BJ (cell line): ENCODE data around the gene NUDT3. TPM values are rescaled to one million over a fixed set of nuclear protein-coding genes. Genes with fewer than 3 reads are reported as not detected.

Experiments
- CTCF ChIA-PET: fragments of 350-600 bp; formaldehyde crosslinking; extraction: SDS; loops from one replicate; lab custom pipeline; 2021; ENCODE audit warnings: antibody characterized with exemption, inconsistent platforms; lab: Yijun Ruan, JAX
- POLR2A ChIA-PET: fragments of 300-600 bp; sonication (Branson Sonifier 250); formaldehyde crosslinking; extraction: SDS; loops from one replicate; lab custom pipeline; 2021; ENCODE audit warnings: antibody characterized with exemption; lab: Charles Lee
- DNase-seq: peaks from one replicate; pipeline ENCODE4 v3.0.0-alpha.2; 2011; ENCODE audit warnings: low read depth
- H3K27me3 ChIP-seq: 2 replicates; pipeline ENCODE4 v1.6.0; 2011; ENCODE audit warnings: low read length; ENCODE audit not compliant: control insufficient read depth, insufficient read depth
- H3K36me3 ChIP-seq: 2 replicates; pipeline ENCODE4 v1.5.1; 2011; ENCODE audit warnings: low read length; ENCODE audit not compliant: control insufficient read depth, insufficient read depth
- H3K4me3 ChIP-seq: 2 replicates; pipeline ENCODE4 v1.5.1; 2011; ENCODE audit warnings: low read depth, mild to moderate bottlenecking, control low read depth, low read length
- CTCF ChIP-seq: IDR thresholded peaks from 2 replicates; pipeline ENCODE4 v1.5.1; 2011; ENCODE audit warnings: low read depth, mild to moderate bottlenecking, control low read depth, inconsistent platforms, low read length, moderate library complexity; ENCODE audit not compliant: insufficient read depth
- polyA minus RNA-seq: library from RNA; depleted of rRNA, polyadenylated mRNA; stranded (reverse); fragments of >200 nt; gene quantifications from 2 replicates; pipeline ENCODE4 v1.2.3, GENCODE V29; 2011; rRNA and poly(A)+ RNA removed
- polyA plus RNA-seq: library from polyadenylated mRNA; depleted of rRNA; stranded (reverse); fragments of >200 nt; gene quantifications from 2 replicates; pipeline ENCODE4 v1.2.3, GENCODE V29; 2011; rRNA removed

Gene NUDT3
- polyA plus RNA-seq (9.6 and 14.9 TPM in 2 replicates), polyA minus RNA-seq (12.1 and 12.5 TPM in 2 replicates)

DNA sequence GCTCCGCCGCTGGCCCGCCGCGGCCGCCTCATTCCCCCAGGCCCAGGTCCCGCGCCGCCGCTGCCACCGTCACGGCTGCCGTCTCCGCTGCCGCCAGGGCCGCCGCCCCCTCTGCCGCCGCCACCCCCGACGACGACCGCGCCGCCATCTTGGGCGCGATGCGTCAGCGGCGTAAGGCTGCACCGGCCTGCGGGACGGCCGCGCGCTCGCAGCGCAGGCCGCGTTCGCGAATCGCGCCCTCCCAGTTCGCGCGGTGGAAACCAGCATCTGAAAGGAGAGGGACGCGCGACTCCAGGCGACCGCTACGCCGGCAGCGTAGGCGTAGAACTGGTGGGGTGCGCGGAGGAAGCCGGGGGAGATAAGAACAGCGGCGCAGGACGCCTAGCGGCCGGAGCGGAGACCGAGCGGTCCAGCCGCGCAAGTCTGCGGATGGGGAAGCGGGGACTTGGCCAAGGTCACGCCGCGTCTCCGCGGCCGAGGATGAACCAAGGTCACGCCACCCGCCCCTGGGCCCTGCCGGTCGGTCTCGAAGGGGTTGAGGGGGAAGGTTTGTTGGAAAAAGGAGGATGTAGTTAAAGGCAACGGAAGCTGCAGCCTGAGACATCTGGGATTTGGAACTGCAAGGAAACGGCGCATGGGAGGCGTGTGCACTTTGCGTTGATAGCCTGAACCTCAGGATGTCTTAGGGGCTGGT is at the start of gene NUDT3:
Gene NUDT3 (minus strand): TSS at position 173 of the 694 bp plus-strand sequence. CDS start 307 bp downstream, outside the sequence.
- Histone ChIP-seq H3K4me3 (peak within 1 kb of the TSS; percentile 74), H3K36me3 (no peaks in the 10 kb centered on the region), H3K27me3 (no peaks in the 10 kb centered on the region)
- TF ChIP-seq CTCF, result peak; percentile 94
- POLR2A ChIA-PET, result no interaction called here
- CTCF ChIA-PET, result interaction anchor here (0.8 to 1.9 kb wide), 8 partner anchors 17 to 217 kb away, joined by 3 to 10 read pairs (median 4); partner anchors contain the start of gene SMIM29
- DNase-seq, result peak; percentile 66

- POLR2A ChIA-PET, result no interaction called here
- no peaks in the 10 kb centered on the region for H3K36me3 ChIP-seq
- H3K4me3 ChIP-seq, result no peak overlapping the region
- H3K27me3 ChIP-seq, result no peaks in the 10 kb centered on the region; the same call in 1 of the 2 replicates
- DNase-seq, result no peak
- CTCF ChIA-PET, result no interaction called here
- no peak for TF ChIP-seq CTCF
These were observed 49.1 kb upstream of the NUDT3 start for GRCh38 chr6:34441526-34441925.

- CTCF ChIA-PET, result interaction anchor here (0.9 kb wide), 1 partner anchor 244 kb away, joined by 4 read pairs; no protein-coding TSS in a partner anchor
- no peak for TF ChIP-seq CTCF
- H3K36me3 ChIP-seq, result no peaks in the 10 kb centered on the region
- H3K4me3 ChIP-seq, result no peak overlapping the region
- no peak for DNase-seq
- no peaks in the 10 kb centered on the region for H3K27me3 ChIP-seq
- POLR2A ChIA-PET, result no interaction called here
These were observed 47.0 kb upstream of the NUDT3 start for GRCh38 chr6:34439442-34439841.

DNA sequence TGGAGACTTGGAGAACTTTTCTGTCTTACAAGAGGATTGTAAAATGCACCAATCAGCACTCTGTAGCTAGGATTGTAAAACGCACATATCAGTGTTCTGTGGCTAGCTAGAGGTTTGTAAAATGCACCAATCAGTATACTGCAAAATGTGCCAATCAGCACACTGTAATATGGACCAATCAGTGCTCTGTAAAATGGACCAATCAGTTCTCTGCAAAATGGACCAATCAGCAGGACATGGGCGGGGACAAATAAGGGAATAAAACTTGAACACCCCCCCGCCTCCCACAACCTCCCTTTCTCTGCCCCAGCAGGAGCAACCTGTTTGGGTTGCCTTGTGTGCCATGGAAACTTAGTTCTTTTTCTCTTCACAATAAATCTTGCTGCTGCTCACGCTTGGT is 46.2 kb upstream of the NUDT3 start:
- ChIA-PET POLR2A (no interaction called here), CTCF (no interaction called here)
- H3K27me3 ChIP-seq, result no peaks in the 10 kb centered on the region
- H3K36me3 ChIP-seq, result no peaks in the 10 kb centered on the region
- DNase-seq, result no peak
- no peak overlapping the region for H3K4me3 ChIP-seq
- no peak for TF ChIP-seq CTCF

- no peak for TF ChIP-seq CTCF
- CTCF ChIA-PET, result no interaction called here
- no peak for DNase-seq
These were observed 45.1 kb upstream of the NUDT3 start for GRCh38 chr6:34437644-34437970.

More at GRCh38 chr6:34437644-34437970, 45.1 kb upstream of the NUDT3 start:
- Histone ChIP-seq H3K27me3 (no peaks in the 10 kb centered on the region), H3K4me3 (no peak overlapping the region), H3K36me3 (no peaks in the 10 kb centered on the region)
- POLR2A ChIA-PET, result no interaction called here
